ENCODE data around the gene MME.

Gene MME

DNA sequence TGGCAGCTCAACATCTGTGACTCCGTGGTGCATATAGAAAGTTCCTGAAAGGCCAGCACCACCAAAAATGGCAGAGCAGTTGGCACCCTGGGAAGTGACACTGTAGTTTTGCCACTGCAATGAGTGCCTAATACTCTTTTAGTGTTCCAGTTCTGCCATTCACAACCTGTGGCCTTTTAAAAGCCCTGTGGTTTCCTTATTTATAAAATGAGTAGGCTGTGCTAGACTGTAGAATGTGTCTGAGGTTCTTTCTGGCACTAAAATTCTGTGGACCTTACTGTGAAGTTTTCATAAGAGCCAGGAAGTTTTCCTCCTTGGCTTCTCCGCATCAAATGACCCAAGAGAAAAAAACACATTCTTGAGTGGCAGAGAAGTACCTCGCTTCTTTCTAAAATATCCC lies 74.1 kb downstream of the MME start:
- peak overlapping the region; percentile 38 for H3K4me2 ChIP-seq (ENCODE audit: low read depth, low read length, poor library complexity, severe bottlenecking)
- H3K4me3 ChIP-seq (ENCODE audit: low read length, poor library complexity, severe bottlenecking): no peak overlapping the region
- no peaks in the 10 kb centered on the region for H3K9me3 ChIP-seq (ENCODE audit: insufficient read depth, low read depth, low read length)
- H4K20me1 ChIP-seq (ENCODE audit: insufficient read depth, low read length, poor library complexity, severe bottlenecking): no peaks in the 10 kb centered on the region
- no peaks in the 10 kb centered on the region for H3K9me2 ChIP-seq (replicated peaks; ENCODE audit: low read depth, low read length)
- no peaks in the 10 kb centered on the region for H3F3A ChIP-seq (ENCODE audit: low read depth)
- peak overlapping the region; percentile 43; the same call in 1 of the 2 replicates for H2AFZ ChIP-seq (ENCODE audit: low read length)
- H3K27me3 ChIP-seq (ENCODE audit: insufficient read depth, low read length, poor library complexity, severe bottlenecking): no peaks in the 10 kb centered on the region
- peaks cover 18% of the 10 kb centered on the region for H3K4me1 ChIP-seq (ENCODE audit: insufficient read depth, low read length, poor library complexity, severe bottlenecking)
- H3K79me2 ChIP-seq (ENCODE audit: insufficient read depth, low read length): no peaks in the 10 kb centered on the region
- TF ChIP-seq EZH2phosphoT487 (IDR thresholded peaks at IDR 0.05; ENCODE audit: borderline replicate concordance): no peak
- TF ChIP-seq, protein P1, sequence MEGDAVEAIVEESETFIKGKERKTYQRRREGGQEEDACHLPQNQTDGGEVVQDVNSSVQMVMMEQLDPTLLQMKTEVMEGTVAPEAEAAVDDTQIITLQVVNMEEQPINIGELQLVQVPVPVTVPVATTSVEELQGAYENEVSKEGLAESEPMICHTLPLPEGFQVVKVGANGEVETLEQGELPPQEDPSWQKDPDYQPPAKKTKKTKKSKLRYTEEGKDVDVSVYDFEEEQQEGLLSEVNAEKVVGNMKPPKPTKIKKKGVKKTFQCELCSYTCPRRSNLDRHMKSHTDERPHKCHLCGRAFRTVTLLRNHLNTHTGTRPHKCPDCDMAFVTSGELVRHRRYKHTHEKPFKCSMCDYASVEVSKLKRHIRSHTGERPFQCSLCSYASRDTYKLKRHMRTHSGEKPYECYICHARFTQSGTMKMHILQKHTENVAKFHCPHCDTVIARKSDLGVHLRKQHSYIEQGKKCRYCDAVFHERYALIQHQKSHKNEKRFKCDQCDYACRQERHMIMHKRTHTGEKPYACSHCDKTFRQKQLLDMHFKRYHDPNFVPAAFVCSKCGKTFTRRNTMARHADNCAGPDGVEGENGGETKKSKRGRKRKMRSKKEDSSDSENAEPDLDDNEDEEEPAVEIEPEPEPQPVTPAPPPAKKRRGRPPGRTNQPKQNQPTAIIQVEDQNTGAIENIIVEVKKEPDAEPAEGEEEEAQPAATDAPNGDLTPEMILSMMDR (conservative IDR thresholded peaks at IDR 0.05; ENCODE audit: low read length): no peak
- no peak overlapping the region for H3K9ac ChIP-seq (ENCODE audit: low read depth, low read length, poor library complexity, severe bottlenecking)
- no peaks in the 10 kb centered on the region for H3K36me3 ChIP-seq (ENCODE audit: insufficient read depth, low read length)

DNA sequence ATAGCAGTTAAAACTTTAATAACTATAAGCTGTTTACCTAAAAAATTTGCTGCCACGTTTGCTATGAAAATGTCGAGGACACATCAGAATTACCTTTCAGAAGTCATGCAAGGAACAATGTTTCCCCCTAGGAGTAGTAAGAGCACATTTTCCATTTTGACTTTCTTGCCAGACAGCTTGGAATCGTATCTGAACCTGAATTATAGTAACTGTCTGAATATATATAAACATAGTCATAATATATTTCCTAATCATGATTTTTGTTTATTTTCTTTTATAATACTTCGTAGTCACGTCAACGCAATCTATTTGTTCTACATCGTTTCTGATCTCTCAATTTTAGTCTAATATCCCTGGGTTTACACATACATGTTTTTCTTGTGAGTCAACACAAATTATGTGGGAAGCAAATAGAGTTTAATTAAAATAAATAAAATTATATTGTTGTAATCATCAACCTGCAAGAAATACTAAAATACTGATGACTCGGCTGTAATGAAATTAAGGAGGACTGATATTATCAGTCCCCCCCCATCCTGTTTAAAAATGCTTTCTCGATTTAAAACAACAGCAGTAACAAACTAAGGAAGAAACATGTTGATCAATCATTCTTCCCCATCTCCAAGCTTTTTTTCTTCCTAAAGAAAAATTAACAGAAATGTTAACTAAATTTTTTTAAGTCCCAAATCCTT lies 78.4 kb downstream of the MME start:
- Histone ChIP-seq H3F3A (ENCODE audit: low read depth) (no peaks in the 10 kb centered on the region), H3K27me3 (ENCODE audit: insufficient read depth, low read length, poor library complexity, severe bottlenecking) (no peaks in the 10 kb centered on the region), H3K4me3 (ENCODE audit: low read length, poor library complexity, severe bottlenecking) (no peak overlapping the region), H2AFZ (ENCODE audit: low read length) (no peak overlapping the region), H3K9me2 (replicated peaks; ENCODE audit: low read depth, low read length) (no peaks in the 10 kb centered on the region), H3K9me3 (ENCODE audit: insufficient read depth, low read depth, low read length) (no peaks in the 10 kb centered on the region), H3K4me1 (ENCODE audit: insufficient read depth, low read length, poor library complexity, severe bottlenecking) (peaks cover 16% of the 10 kb centered on the region), H3K9ac (ENCODE audit: low read depth, low read length, poor library complexity, severe bottlenecking) (no peak overlapping the region), H3K4me2 (ENCODE audit: low read depth, low read length, poor library complexity, severe bottlenecking) (no peak overlapping the region), H3K36me3 (ENCODE audit: insufficient read depth, low read length) (no peaks in the 10 kb centered on the region), H3K79me2 (ENCODE audit: insufficient read depth, low read length) (no peaks in the 10 kb centered on the region), H4K20me1 (ENCODE audit: insufficient read depth, low read length, poor library complexity, severe bottlenecking) (no peaks in the 10 kb centered on the region)
- TF ChIP-seq, protein P1 (conservative IDR thresholded peaks at IDR 0.05; ENCODE audit: low read length): no peak
- no peak for TF ChIP-seq EZH2phosphoT487 (IDR thresholded peaks at IDR 0.05; ENCODE audit: borderline replicate concordance)

DNA sequence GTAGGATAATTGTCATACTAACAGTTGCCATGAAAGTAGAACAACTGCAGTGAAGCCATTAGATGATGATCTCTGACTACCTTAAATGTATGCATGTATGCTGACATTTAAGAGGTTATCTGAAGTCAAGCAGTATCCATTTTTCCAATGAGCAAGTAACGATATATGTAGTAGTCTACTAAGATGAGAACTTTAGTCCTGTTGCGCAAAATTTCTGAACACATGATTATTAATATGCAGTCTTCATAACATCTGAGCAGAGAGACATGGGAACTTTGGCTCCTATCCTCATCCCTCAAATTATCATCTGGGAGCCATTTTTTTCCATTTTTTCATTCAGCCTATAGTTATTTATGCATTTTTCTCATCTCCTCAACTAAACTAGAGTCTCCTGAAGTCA lies 79.2 kb downstream of the MME start:
- Histone ChIP-seq H3K9ac (ENCODE audit: low read depth, low read length, poor library complexity, severe bottlenecking) (no peak overlapping the region), H4K20me1 (ENCODE audit: insufficient read depth, low read length, poor library complexity, severe bottlenecking) (no peaks in the 10 kb centered on the region), H3K4me2 (ENCODE audit: low read depth, low read length, poor library complexity, severe bottlenecking) (no peak overlapping the region), H3K36me3 (ENCODE audit: insufficient read depth, low read length) (no peaks in the 10 kb centered on the region), H3K27me3 (ENCODE audit: insufficient read depth, low read length, poor library complexity, severe bottlenecking) (no peaks in the 10 kb centered on the region), H3K79me2 (ENCODE audit: insufficient read depth, low read length) (no peaks in the 10 kb centered on the region), H2AFZ (ENCODE audit: low read length) (no peak overlapping the region), H3F3A (ENCODE audit: low read depth) (no peaks in the 10 kb centered on the region), H3K9me3 (ENCODE audit: insufficient read depth, low read depth, low read length) (no peaks in the 10 kb centered on the region), H3K4me1 (ENCODE audit: insufficient read depth, low read length, poor library complexity, severe bottlenecking) (peaks cover 8% of the 10 kb centered on the region), H3K9me2 (replicated peaks; ENCODE audit: low read depth, low read length) (no peaks in the 10 kb centered on the region), H3K4me3 (ENCODE audit: low read length, poor library complexity, severe bottlenecking) (no peak overlapping the region)
- TF ChIP-seq, protein P1 (conservative IDR thresholded peaks at IDR 0.05; ENCODE audit: low read length): no peak
- TF ChIP-seq EZH2phosphoT487 (IDR thresholded peaks at IDR 0.05; ENCODE audit: borderline replicate concordance): no peak
